HS-27A (cell line): ENCODE data around the gene NNMT.
"Not testable (repeated sequence)": the region's sequence is repeated elsewhere in the genome, so short reads cannot be mapped to it uniquely, and the experiment has no call there.

Source experiments
- DNase-seq: peaks from one replicate; pipeline ENCODE4 v3.0.0-alpha.2; 2012; ENCODE audit warnings: low read depth, missing footprints

The NNMT gene

GRCh38 chr11:114310095-114310494, 13.9 kb downstream of the NNMT start:
- no peak for DNase-seq

GRCh38 chr11:114311946-114312345, 15.7 kb downstream of the NNMT start:
- DNase-seq: no peak

GRCh38 chr11:114314096-114314495, 17.9 kb downstream of the NNMT start:
- no peak for DNase-seq

- DNase-seq: no peak
Observed at GRCh38 chr11:114315749-114316368, 19.7 kb downstream of the NNMT start.

GRCh38 chr11:114316980-114317786, 21.0 kb downstream of the NNMT start:
- DNase-seq: no peak

- DNase-seq: no peak
Observed at GRCh38 chr11:114317787-114318137, 21.6 kb downstream of the NNMT start.

- DNase-seq: no peak
Observed at GRCh38 chr11:114318361-114318760, 22.2 kb downstream of the NNMT start.

GRCh38 chr11:114319716-114320328, 23.6 kb downstream of the NNMT start:
- DNase-seq: no peak

- DNase-seq: no peak
Observed at GRCh38 chr11:114321621-114322257, 25.5 kb downstream of the NNMT start.

GRCh38 chr11:114322934-114323333, 26.7 kb downstream of the NNMT start:
- no peak for DNase-seq

GRCh38 chr11:114326151-114326550, 30.0 kb downstream of the NNMT start:
- no peak for DNase-seq

- no peak for DNase-seq
Observed at GRCh38 chr11:114326776-114327175, 30.6 kb downstream of the NNMT start.

GRCh38 chr11:114330373-114330772, 34.2 kb downstream of the NNMT start:
- DNase-seq: no peak

GRCh38 chr11:114340311-114341131, 44.3 kb downstream of the NNMT start:
- DNase-seq: peak; percentile 64

- DNase-seq: not testable (repeated sequence)
Observed at GRCh38 chr11:114341667-114342066, 45.5 kb downstream of the NNMT start.

GRCh38 chr11:114342476-114342875, 46.3 kb downstream of the NNMT start:
- DNase-seq: no peak

- DNase-seq: no peak
Observed at GRCh38 chr11:114343020-114343419, 46.8 kb downstream of the NNMT start.

- no peak for DNase-seq
Observed at GRCh38 chr11:114343493-114343892, 47.3 kb downstream of the NNMT start.

GRCh38 chr11:114344494-114344893, 48.3 kb downstream of the NNMT start:
- DNase-seq: no peak

- DNase-seq: no peak
Observed at GRCh38 chr11:114345575-114346222, 49.5 kb downstream of the NNMT start.

- no peak for DNase-seq
Observed at GRCh38 chr11:114346709-114347141, 50.5 kb downstream of the NNMT start.
